Thymus (tissue), 11 donors: ENCODE results near the gene TNIP2. TPM values are rescaled to one million over a fixed set of nuclear protein-coding genes. Genes with fewer than 3 reads are reported as not detected.

ENCODE experiments used
- DNase-seq, 9 donors: peaks; one replicate each; pipeline ENCODE4 v3.0.0-alpha.2; 2013; ENCODE audit warnings: low spot score in 9 of 9, low read depth in 6 of 9, missing footprints in 1 of 9
- H3K27ac ChIP-seq, 2 donors: one replicate each; pipeline ENCODE4 v1.5.1; 2013; ENCODE audit warnings: control low read depth in 1 of 2, low read depth in 1 of 2, low read length in 1 of 2, mild to moderate bottlenecking in 1 of 2, moderate library complexity in 1 of 2
- H3K27me3 ChIP-seq, 2 donors: one replicate each; pipeline ENCODE4 v1.5.1; 2013; ENCODE audit warnings: low read length in 1 of 2; ENCODE audit not compliant: control insufficient read depth in 2 of 2, insufficient read depth in 1 of 2
- H3K36me3 ChIP-seq, 2 donors: one replicate each; pipeline ENCODE4 v1.5.1; 2013; ENCODE audit warnings: low read length in 1 of 2, mild to moderate bottlenecking in 1 of 2, moderate library complexity in 1 of 2; ENCODE audit not compliant: control insufficient read depth in 2 of 2, insufficient read depth in 2 of 2
- H3K4me1 ChIP-seq, 2 donors: one replicate each; pipeline ENCODE4 v1.5.1; 2013; ENCODE audit warnings: low read length in 2 of 2; ENCODE audit not compliant: control insufficient read depth in 2 of 2, insufficient read depth in 2 of 2
- H3K4me3 ChIP-seq, 2 donors: one replicate each; pipeline ENCODE4 v1.5.1; 2013; ENCODE audit warnings: low read length in 2 of 2, control low read depth in 1 of 2, mild to moderate bottlenecking in 1 of 2
- H3K9me3 ChIP-seq, 2 donors: one replicate each; pipeline ENCODE4 v1.5.1; 2013; ENCODE audit warnings: low read length in 1 of 2, mild to moderate bottlenecking in 1 of 2; ENCODE audit not compliant: control insufficient read depth in 2 of 2, insufficient read depth in 1 of 2
- WGBS: extraction: QIAGEN DNeasy Blood & Tissue Kit; methylation state at CpG from one replicate; pipeline ENCODE4 v1.1.7; 2013; 5-methylcytosine and 5-hydroxymethylcytosine counted together
- polyA plus RNA-seq: library from polyadenylated mRNA; stranded (reverse); fragments of 200-250 nt; gene quantifications from one replicate; pipeline ENCODE4 v1.2.3, GENCODE V29; 2013
- total RNA-seq: library from RNA; stranded (reverse); fragments of 120-200 nt; gene quantifications from one replicate; pipeline ENCODE4 v1.2.4, GENCODE V29; 2013
- donor health status: healthy.

Gene TNIP2
- total and polyA plus RNA-seq, 2 donors = 19.7 to 41.8 TPM

- no peak for DNase-seq
- Histone ChIP-seq H3K4me1 (peaks cover 36 to 64% of the 10 kb centered on the region in 2 donors), H3K36me3 (no peaks in the 10 kb centered on the region), H3K4me3 (no peak overlapping the region), H3K9me3 (peaks cover 0 to 4% of the 10 kb centered on the region in 2 donors), H3K27ac (no peak overlapping the region), H3K27me3 (peaks cover 0 to 50% of the 10 kb centered on the region in 2 donors)
- WGBS = 86% methylated on average over 11 of the region's 11 CpGs
Measured at GRCh38 chr4:2794486-2795299, 38.6 kb upstream of the TNIP2 start.

GRCh38 chr4:2793586-2794485 lies 37.7 kb upstream of the TNIP2 start:
- H3K4me3 ChIP-seq = peak overlapping the region; percentile 33 to 46
- 40% methylated on average over 34 of the region's 34 CpGs for WGBS
- peaks cover 0 to 50% of the 10 kb centered on the region in 2 donors for H3K27me3 ChIP-seq
- H3K4me1 ChIP-seq = peaks cover 27 to 55% of the 10 kb centered on the region in 2 donors
- no peak overlapping the region for H3K27ac ChIP-seq
- no peak for DNase-seq
- no peaks in the 10 kb centered on the region for H3K36me3 ChIP-seq
- peaks cover 0 to 10% of the 10 kb centered on the region in 2 donors for H3K9me3 ChIP-seq

GRCh38 chr4:2792711-2793585 lies 36.8 kb upstream of the TNIP2 start, which contains the start of gene SH3BP2:
TSS of gene SH3BP2 (plus strand) at chr4:2793085. CDS start at chr4:2820618, 27,533 bp downstream.
- DNase-seq = no peak
- whole genome bisulfite sequencing = 13% methylated on average over 104 of the region's 104 CpGs

GRCh38 chr4:2792396-2792710 lies 36.2 kb upstream of the TNIP2 start:
- no peak for DNase-seq
- H3K4me3 ChIP-seq = no peak overlapping the region
- H3K36me3 ChIP-seq = no peaks in the 10 kb centered on the region
- H3K9me3 ChIP-seq = peaks cover 0 to 10% of the 10 kb centered on the region in 2 donors
- no peak overlapping the region for H3K27ac ChIP-seq
- 93% methylated on average over 8 of the region's 8 CpGs for WGBS
- peaks cover 0 to 50% of the 10 kb centered on the region in 2 donors for H3K27me3 ChIP-seq
- H3K4me1 ChIP-seq = peaks cover 25 to 51% of the 10 kb centered on the region in 2 donors

More at GRCh38 chr4:2792711-2793585, 36.8 kb upstream of the TNIP2 start, which contains the start of gene SH3BP2:
- H3K27ac ChIP-seq = no peak within 1 kb of the TSS
- no peaks in the 10 kb centered on the region for H3K36me3 ChIP-seq
- peak within 1 kb of the TSS; percentile 33 to 46 for H3K4me3 ChIP-seq
- H3K27me3 ChIP-seq = peaks cover 0 to 50% of the 10 kb centered on the region in 2 donors
- H3K4me1 ChIP-seq = peaks cover 25 to 51% of the 10 kb centered on the region in 2 donors
- H3K9me3 ChIP-seq = peaks cover 0 to 10% of the 10 kb centered on the region in 2 donors

GRCh38 chr4:2791518-2792395 lies 35.6 kb upstream of the TNIP2 start:
- 95% methylated on average over 10 of the region's 10 CpGs for WGBS
- Histone ChIP-seq H3K36me3 (no peaks in the 10 kb centered on the region), H3K9me3 (peaks cover 0 to 10% of the 10 kb centered on the region in 2 donors), H3K27ac (no peak overlapping the region), H3K4me1 (peaks cover 28 to 56% of the 10 kb centered on the region in 2 donors), H3K4me3 (no peak overlapping the region), H3K27me3 (peaks cover 0 to 50% of the 10 kb centered on the region in 2 donors)
- DNase-seq = no peak

- WGBS = 91% methylated on average over 19 of the region's 19 CpGs
Measured at GRCh38 chr4:2790583-2791517, 34.7 kb upstream of the TNIP2 start.

GRCh38 chr4:2789793-2790582 lies 33.9 kb upstream of the TNIP2 start:
- 90% methylated on average over 24 of the region's 24 CpGs for WGBS
- Histone ChIP-seq H3K4me3 (no peak overlapping the region), H3K27me3 (peaks cover 0 to 39% of the 10 kb centered on the region in 2 donors), H3K36me3 (no peaks in the 10 kb centered on the region), H3K27ac (no peak overlapping the region), H3K9me3 (peaks cover 0 to 10% of the 10 kb centered on the region in 2 donors), H3K4me1 (peaks cover 43 to 68% of the 10 kb centered on the region in 2 donors)
- no peak for DNase-seq

More at GRCh38 chr4:2790583-2791517, 34.7 kb upstream of the TNIP2 start:
- H3K4me3 ChIP-seq = no peak overlapping the region
- peaks cover 0 to 47% of the 10 kb centered on the region in 2 donors for H3K27me3 ChIP-seq
- DNase-seq = no peak
- H3K27ac ChIP-seq = no peak overlapping the region
- H3K4me1 ChIP-seq = peaks cover 37 to 62% of the 10 kb centered on the region in 2 donors
- H3K9me3 ChIP-seq = peaks cover 0 to 10% of the 10 kb centered on the region in 2 donors
- H3K36me3 ChIP-seq = no peaks in the 10 kb centered on the region
